GM12878 (cell line): ENCODE results near the gene ASB2. TPM values are rescaled to one million over a fixed set of nuclear protein-coding genes. Genes with fewer than 3 reads are reported as not detected.

Experiments used
- ATAC-seq: fragments of 200-7000 bp; cut with Tn5 transposase; 3 replicates; pipeline ENCODE4 v1.9.1; 2020; ENCODE audit warnings: mild to moderate bottlenecking, moderate library complexity
- BruUV-seq: library from RNA; stranded (reverse); fragments of 400-500 nt; replicated peaks from 2 replicates; lab custom pipeline; 2021; lab: Mats Ljungman, UMichigan
- CTCF ChIA-PET: fragments of 300-600 bp; sonication (Branson Sonifier 250); formaldehyde crosslinking; extraction: SDS; loops from one replicate; lab custom pipeline; 2021; ENCODE audit warnings: inconsistent platforms; lab: Yijun Ruan, JAX
- POLR2A ChIA-PET: fragments of 350-600 bp; formaldehyde crosslinking; extraction: SDS; loops from one replicate; lab custom pipeline; 2021; ENCODE audit warnings: inconsistent platforms; lab: Charles Lee
- RAD21 ChIA-PET: fragments of 300-600 bp; sonication (Branson Sonifier 250); formaldehyde crosslinking; loops from one replicate; lab custom pipeline; 2023; ENCODE audit warnings: antibody characterized with exemption; ENCODE audit not compliant: unreplicated experiment; lab: Charles Lee
- SMC1A ChIA-PET: fragments of 300-600 bp; sonication (Branson Sonifier 250); formaldehyde crosslinking; loops from one replicate; lab custom pipeline; 2023; ENCODE audit not compliant: unreplicated experiment, uncharacterized antibody; lab: Charles Lee
- DNase-seq: peaks from one replicate; pipeline ENCODE4 v3.0.0-alpha.2; 2011; ENCODE audit warnings: low read depth, low spot score
- FAIRE-seq: peaks from 3 replicates; lab custom pipeline; 2011; peaks lifted over from hg19 to GRCh38; lab: Jason Lieb, UNC
- H2AFZ ChIP-seq: 2 replicates; pipeline ENCODE4 v1.6.0; 2011; ENCODE audit warnings: low read depth, low read length, control low read depth; ENCODE audit not compliant: control insufficient read depth
- H3K27ac ChIP-seq: 2 replicates; pipeline ENCODE4 v1.5.1; 2011; ENCODE audit warnings: control low read depth; ENCODE audit not compliant: control insufficient read depth, insufficient read depth
- H3K27me3 ChIP-seq, 2 experiments: replicated peaks in 1 of 2; 2 replicates each; pipeline versions ENCODE4 v1.6.0 to v1.6.1; 2011; ENCODE audit warnings: low read length in 1 of 2; ENCODE audit not compliant: control insufficient read depth in 2 of 2, insufficient read depth in 2 of 2
- H3K36me3 ChIP-seq, 2 experiments: 2 replicates each; pipeline ENCODE4 v1.5.1; 2011; ENCODE audit warnings: low read length in 1 of 2; ENCODE audit not compliant: control insufficient read depth in 2 of 2, insufficient read depth in 2 of 2
- H3K4me1 ChIP-seq: 2 replicates; pipeline ENCODE4 v1.6.1; 2011; ENCODE audit warnings: mild to moderate bottlenecking, low read length, moderate library complexity, mixed read lengths; ENCODE audit not compliant: control insufficient read depth, insufficient read depth
- H3K4me2 ChIP-seq: 2 replicates; pipeline ENCODE4 v1.6.0; 2011; ENCODE audit warnings: control low read depth; ENCODE audit not compliant: control insufficient read depth, insufficient read depth
- H3K4me3 ChIP-seq: fragments of 200-600 bp; sonication (generic); 2 replicates; pipeline ENCODE4 v1.5.1; 2016
- H3K79me2 ChIP-seq: 2 replicates; pipeline ENCODE4 v1.6.0; 2011; ENCODE audit warnings: low read length; ENCODE audit not compliant: control insufficient read depth, insufficient read depth
- H3K9ac ChIP-seq: 2 replicates; pipeline ENCODE4 v1.8.0; 2011; ENCODE audit warnings: low read length, control low read depth, mixed read lengths; ENCODE audit not compliant: control insufficient read depth, insufficient read depth
- H3K9me3 ChIP-seq: replicated peaks from 3 replicates; pipeline ENCODE4 v1.5.1; 2011; ENCODE audit warnings: mild to moderate bottlenecking, low read length; ENCODE audit not compliant: control insufficient read depth, insufficient read depth
- H4K20me1 ChIP-seq: 2 replicates; pipeline ENCODE4 v1.6.0; 2011; ENCODE audit not compliant: control insufficient read depth, insufficient read depth
- ASH2L ChIP-seq: fragments of 300-600, 200-600 bp; sonication (generic); IDR thresholded peaks from 2 replicates; pipeline ENCODE4 v1.6.1; 2017; ENCODE audit warnings: low read depth, mild to moderate bottlenecking, borderline replicate concordance
- CHD4 ChIP-seq: fragments of 200-600 bp; sonication (generic); IDR thresholded peaks from 2 replicates; pipeline ENCODE4 v1.6.1; 2016; ENCODE audit warnings: mild to moderate bottlenecking
- CTCF ChIP-seq, 3 experiments: IDR thresholded peaks in 2 of 3; conservative IDR thresholded peaks in 1 of 3; 2 replicates each; pipeline ENCODE4 v1.5.1; 2011; ENCODE audit warnings: low read depth in 3 of 3, low read length in 3 of 3, mild to moderate bottlenecking in 3 of 3, control low read depth in 2 of 3, moderate library complexity in 2 of 3, inconsistent platforms in 1 of 3, mixed read lengths in 1 of 3; ENCODE audit not compliant: control insufficient read depth in 2 of 3, insufficient read depth in 1 of 3; ENCODE audit errors: extremely low read depth in 1 of 3
- EED ChIP-seq: sonication (generic); IDR thresholded peaks from 2 replicates; pipeline ENCODE4 v1.6.1; 2016; ENCODE audit warnings: antibody characterized with exemption, low read depth
- RAD21 ChIP-seq: IDR thresholded peaks from 2 replicates; pipeline ENCODE4 v1.6.1; 2011; ENCODE audit warnings: mild to moderate bottlenecking, low read depth, low read length, moderate library complexity; ENCODE audit not compliant: insufficient read depth
- RFX5 ChIP-seq: IDR thresholded peaks from 2 replicates; pipeline ENCODE4 v1.6.1; 2011; ENCODE audit warnings: low read depth, low read length, improper control_type of control experiment
- SMAD5 ChIP-seq: IDR thresholded peaks from 2 replicates; pipeline ENCODE4 v1.6.1; 2016; ENCODE audit warnings: antibody characterized with exemption, low read depth
- SMC3 ChIP-seq: IDR thresholded peaks from 2 replicates; pipeline ENCODE4 v1.6.1; 2011; ENCODE audit warnings: low read length, improper control_type of control experiment, borderline replicate concordance
- STAT3 ChIP-seq: IDR thresholded peaks from 2 replicates; pipeline ENCODE4 v1.6.1; 2011; ENCODE audit warnings: low read depth, low read length, improper control_type of control experiment
- SUPT20H ChIP-seq: IDR thresholded peaks from 2 replicates; pipeline ENCODE4 v1.6.1; 2011; ENCODE audit warnings: low read depth, mild to moderate bottlenecking, low read length, moderate library complexity, borderline replicate concordance; ENCODE audit not compliant: control insufficient read depth
- TCF12 ChIP-seq: IDR thresholded peaks from 2 replicates; pipeline ENCODE4 v1.6.1; 2011; ENCODE audit warnings: low read depth, mild to moderate bottlenecking, low read length
- WGBS: methylation state at CpG from one replicate; pipeline ENCODE4 v1.1.6; 2016; ENCODE audit warnings: low lambda C conversion rate; ENCODE audit not compliant: insufficient replicate concordance, insufficient coverage; ENCODE audit errors: missing lambda C conversion rate; 5-methylcytosine and 5-hydroxymethylcytosine counted together
- in situ Hi-C: fragments of 300-500 bp; cut with MboI; formaldehyde crosslinking; loops from 9 replicates; pipeline ENCODE4 v1.14.3; 2018; ENCODE audit warnings: mixed read lengths
- intact Hi-C: fragments of 100-400 bp; cut with micrococcal nuclease; formaldehyde crosslinking; loops from one replicate; pipeline ENCODE4 v1.14.2; 2022; ENCODE audit not compliant: unreplicated experiment
- polyA plus RNA-seq, 11 experiments: library from polyadenylated mRNA; depleted of rRNA in 4 of 11; unstranded in 6 of 11; stranded (reverse) in 5 of 11; fragments of >200 nt; fragmentation: Nextera tagmentation in 4 of 11; fragmentation: Illumina TruSeq in 1 of 11; extraction: Ambion mirVana in 4 of 11; extraction: Trizol in 1 of 11; gene quantifications; 1 replicate in 1 of 11; 2 replicates in 10 of 11; pipeline versions ENCODE4 v1.2.1 to v1.2.3, GENCODE V29; 2011 to 2016; ENCODE audit warnings: inconsistent platforms in 2 of 11, missing spikeins in 2 of 11, low read depth in 1 of 11
- total RNA-seq, 4 experiments: library from RNA; depleted of rRNA in 3 of 4; stranded (reverse); fragments of >200 nt in 3 of 4; fragmentation: Illumina TruSeq in 1 of 4; extraction: Trizol in 1 of 4; gene quantifications; 2 replicates each; pipeline versions ENCODE4 v1.2.1 to v1.2.3, GENCODE V29; 2013 to 2021

The ASB2 gene
- total and polyA plus RNA-seq, 10 of the 15 experiments (the other 5 are each of a cell fraction or from before 2014, with no cell fraction given) = 3.0 to 54.8 (median 33.5) TPM

DNA sequence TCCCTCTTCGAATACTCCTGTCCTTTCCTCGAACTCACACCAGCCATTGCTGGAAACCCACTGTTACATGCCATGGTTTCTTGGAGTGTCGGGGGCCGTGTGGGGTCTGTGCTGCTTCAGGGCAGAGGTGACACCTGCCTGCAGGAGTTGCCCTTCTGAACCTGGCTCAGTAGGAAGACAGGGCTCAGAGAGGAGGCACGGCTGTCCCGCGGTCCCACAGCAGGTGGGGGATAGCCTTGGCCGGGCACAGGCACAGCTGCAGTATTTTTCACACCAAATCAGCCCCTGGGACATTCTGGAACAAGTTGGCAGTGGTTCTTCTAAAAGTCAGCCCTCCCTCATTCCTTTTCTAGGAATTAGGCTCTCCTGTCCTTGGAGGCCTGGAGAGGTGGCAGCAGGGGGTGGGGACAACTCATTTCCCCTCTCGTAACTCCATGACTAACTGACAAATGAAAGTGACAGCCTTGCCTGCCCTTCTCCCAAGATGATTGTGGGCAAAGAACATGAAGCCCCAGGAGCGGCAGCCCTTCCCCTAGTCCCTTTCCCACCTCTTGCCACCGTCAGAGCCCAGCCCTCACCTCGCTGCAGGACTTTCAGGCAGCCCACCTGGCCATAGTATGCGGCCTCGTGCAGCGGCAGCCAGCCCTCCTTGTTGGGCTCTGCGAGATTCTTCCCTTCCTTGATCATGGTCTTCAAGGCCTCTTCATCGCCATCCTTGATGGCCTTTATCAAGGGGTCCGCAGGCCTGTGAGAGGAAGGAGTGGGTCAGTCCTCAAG is 22.4 kb downstream of the ASB2 start:
- no peak for ATAC-seq
- intact Hi-C loops = loop anchor here (2.0 kb wide), 1 partner anchor 17 kb away; no protein-coding TSS in a partner anchor
- WGBS = 67% methylated on average over 18 of the region's 18 CpGs
- no peak for DNase-seq
- Histone ChIP-seq H3K4me2 (peak overlapping the region; percentile 98), H3K27ac (peak overlapping the region; percentile 6; the same call in 1 of the 2 replicates), H2AFZ (no peak overlapping the region), H3K9ac (peak overlapping the region; percentile 80), H4K20me1 (no peaks in the 10 kb centered on the region)
- no peak for FAIRE-seq
- in situ Hi-C loops = loop anchor here (25.0 kb wide), 2 partner anchors 1192 to 1708 kb away; no protein-coding TSS in a partner anchor
- SMC1A ChIA-PET = interaction anchor here (5.6 to 19.5 kb wide), 4 partner anchors 12 to 46 kb away, joined by 46 to 409 read pairs (median 62); partner anchors contain the start of gene ASB2
- no TSS peak for BruUV-seq
- TF ChIP-seq CHD4 (no peak), SMAD5 (0 out of 2 replicates have a peak, but pooled peaks have one; percentile 51)
- TF ChIP-seq, all 136 proteins: peak for 1
- Histone ChIP-seq H3K4me3 (peak overlapping the region; percentile 70; the same call in 1 of the 2 replicates), H3K79me2 (no peaks in the 10 kb centered on the region; the same call in 1 of the 2 replicates), H3K9me3 (no peaks in the 10 kb centered on the region), H3K4me1 (peaks cover 66% of the 10 kb centered on the region), H3K36me3 (peaks cover 0 to 2% of the 10 kb centered on the region in 2 experiments; a peak in 2 of 4 replicates), H3K27me3 (no peaks in the 10 kb centered on the region)
- POLR2A ChIA-PET = no interaction called here
- RAD21 ChIA-PET = interaction anchor here (1.0 to 15.3 kb wide), 6 partner anchors 9 to 50 kb away, joined by 5 to 324 read pairs (median 8); partner anchors contain the start of gene ASB2
- CTCF ChIA-PET = interaction anchor here (1.0 to 5.2 kb wide), 9 partner anchors 11 to 182 kb away, joined by 3 to 58 read pairs (median 11); partner anchors contain the start of gene CCDC197

GRCh38 chr14:93953263-93953662 is 23.1 kb downstream of the ASB2 start:
- intact Hi-C loops = no loop called here
- no peaks in the 10 kb centered on the region; the same call in 1 of the 2 replicates for H3K79me2 ChIP-seq
- in situ Hi-C loops = loop anchor here (25.0 kb wide), 2 partner anchors 1191 to 1709 kb away; no protein-coding TSS in a partner anchor
- peaks cover 59% of the 10 kb centered on the region for H3K4me1 ChIP-seq
- peak overlapping the region; percentile 98 for H3K4me2 ChIP-seq
- RAD21 ChIA-PET = interaction anchor here (1.0 to 15.3 kb wide), 7 partner anchors 10 to 50 kb away, joined by 4 to 324 read pairs (median 7); partner anchors contain the start of gene ASB2
- WGBS = 76% methylated on average over 14 of the region's 14 CpGs
- peaks cover 0 to 2% of the 10 kb centered on the region in 2 experiments; a peak in 2 of 4 replicates for H3K36me3 ChIP-seq
- BruUV-seq = no TSS peak
- H4K20me1 ChIP-seq = no peaks in the 10 kb centered on the region
- H3K27ac ChIP-seq = no peak overlapping the region
- CTCF ChIA-PET = interaction anchor here (1.0 to 5.2 kb wide), 9 partner anchors 9 to 183 kb away, joined by 3 to 58 read pairs (median 6); partner anchors contain the start of gene CCDC197
- no peaks in the 10 kb centered on the region for H3K27me3 ChIP-seq
- no peak overlapping the region for H3K9ac ChIP-seq
- DNase-seq (no peak), FAIRE-seq (no peak), ATAC-seq (no peak)
- TF ChIP-seq ASH2L (no peak), SMC3 (peak; percentile 34; the same call in 1 of the 2 replicates), SUPT20H (no peak), EED (0 out of 2 replicates have a peak, but pooled peaks have one; percentile 11), RFX5 (no peak), STAT3 (no peak), RAD21 (peak; percentile 57), CTCF (IDR thresholded peaks at IDR 0.05 in 2 of 3, conservative IDR thresholded peaks at IDR 0.05 in 1 of 3; ENCODE audit: control insufficient read depth in 2 of 3, extremely low read depth in 1 of 3, insufficient read depth in 1 of 3, low read depth in 3 of 3, low read length in 3 of 3) (peak in 2 of 3 experiments; percentile 27 to 39; a peak in 3 of 6 replicates), TCF12 (0 out of 2 replicates have a peak, but pooled peaks have one; percentile 22)
- SMC1A ChIA-PET = interaction anchor here (1.2 to 19.5 kb wide), 6 partner anchors 12 to 61 kb away, joined by 3 to 409 read pairs (median 25); partner anchors contain the start of gene ASB2
- no peak overlapping the region for H2AFZ ChIP-seq
- no peak overlapping the region for H3K4me3 ChIP-seq
- POLR2A ChIA-PET = interaction anchor here (0.7 to 1.1 kb wide), 2 partner anchors 11 to 47 kb away, joined by 3 to 5 read pairs; no protein-coding TSS in a partner anchor
- H3K9me3 ChIP-seq = no peaks in the 10 kb centered on the region
